GM18867 (cell line): ENCODE data around the gene MRPS18A.
"Not testable (repeated sequence)": the region's sequence is repeated elsewhere in the genome, so short reads cannot be mapped to it uniquely, and the experiment has no call there.

ENCODE experiments used
- ATAC-seq: cut with Tn5 transposase; IDR thresholded peaks from one replicate; pipeline ENCODE4 v1.9.1; 2021; ENCODE audit warnings: mild to moderate bottlenecking, moderate library complexity; ENCODE audit not compliant: unreplicated experiment

MRPS18A gene

GRCh38 chr6:43671801-43672690 is 15.5 kb downstream of the MRPS18A start:
- no peak for ATAC-seq

- ATAC-seq: no peak
These were observed 16.4 kb downstream of the MRPS18A start for GRCh38 chr6:43671011-43671800.

DNA sequence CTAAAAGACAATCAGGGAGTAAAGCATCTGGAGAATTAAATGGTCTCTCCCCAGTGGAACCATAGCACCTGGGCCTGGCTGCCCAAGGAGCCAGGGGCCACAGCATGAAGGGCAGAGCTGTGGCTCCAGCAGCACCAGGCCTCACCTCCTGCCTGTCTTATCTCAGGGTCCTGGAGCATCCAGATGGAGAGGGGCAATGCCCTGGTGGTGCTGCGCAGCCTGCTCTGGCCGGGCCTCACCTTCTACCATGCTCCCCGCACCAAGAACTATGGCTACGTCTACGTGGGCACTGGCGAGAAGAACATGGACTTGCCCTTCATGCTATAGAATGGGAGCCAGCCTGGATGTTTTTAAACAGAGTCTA is 17.0 kb downstream of the MRPS18A start:
- ATAC-seq: no peak

DNA sequence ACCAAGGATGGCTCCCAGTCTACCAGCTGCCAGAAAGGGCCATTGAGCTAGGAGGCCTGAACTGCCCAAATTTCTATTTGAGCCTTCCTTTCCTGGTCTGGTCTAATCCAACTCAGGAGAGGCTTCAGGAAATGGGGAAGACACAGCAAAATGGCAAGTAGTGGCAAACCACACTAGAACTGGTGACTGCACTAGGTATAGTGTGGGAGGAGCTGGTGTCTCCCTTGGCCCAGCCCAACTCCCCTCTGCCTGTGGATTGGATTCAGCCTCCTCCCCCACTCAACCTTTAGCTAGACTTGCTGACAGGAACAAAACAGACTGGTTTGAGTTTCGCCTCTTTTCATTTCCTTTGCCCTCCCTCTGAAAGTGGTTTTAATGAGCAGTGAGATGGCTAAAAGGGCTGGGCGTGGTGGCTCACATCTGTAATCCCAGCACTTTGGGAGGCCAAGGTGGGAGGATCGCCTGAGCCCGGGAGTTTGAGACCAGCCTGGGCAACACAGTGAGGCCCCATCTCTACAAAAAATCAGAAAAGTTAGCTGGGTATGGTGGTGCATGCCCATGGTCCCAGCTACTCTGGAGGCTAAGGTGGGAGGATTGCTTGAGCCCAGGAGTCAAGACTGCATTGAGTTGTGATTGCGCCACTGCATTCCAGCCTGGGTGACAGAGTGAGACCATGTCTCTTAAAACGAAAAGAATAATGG is 17.5 kb downstream of the MRPS18A start:
- ATAC-seq: no peak

GRCh38 chr6:43669050-43669921 is 18.3 kb downstream of the MRPS18A start:
- no peak for ATAC-seq

DNA sequence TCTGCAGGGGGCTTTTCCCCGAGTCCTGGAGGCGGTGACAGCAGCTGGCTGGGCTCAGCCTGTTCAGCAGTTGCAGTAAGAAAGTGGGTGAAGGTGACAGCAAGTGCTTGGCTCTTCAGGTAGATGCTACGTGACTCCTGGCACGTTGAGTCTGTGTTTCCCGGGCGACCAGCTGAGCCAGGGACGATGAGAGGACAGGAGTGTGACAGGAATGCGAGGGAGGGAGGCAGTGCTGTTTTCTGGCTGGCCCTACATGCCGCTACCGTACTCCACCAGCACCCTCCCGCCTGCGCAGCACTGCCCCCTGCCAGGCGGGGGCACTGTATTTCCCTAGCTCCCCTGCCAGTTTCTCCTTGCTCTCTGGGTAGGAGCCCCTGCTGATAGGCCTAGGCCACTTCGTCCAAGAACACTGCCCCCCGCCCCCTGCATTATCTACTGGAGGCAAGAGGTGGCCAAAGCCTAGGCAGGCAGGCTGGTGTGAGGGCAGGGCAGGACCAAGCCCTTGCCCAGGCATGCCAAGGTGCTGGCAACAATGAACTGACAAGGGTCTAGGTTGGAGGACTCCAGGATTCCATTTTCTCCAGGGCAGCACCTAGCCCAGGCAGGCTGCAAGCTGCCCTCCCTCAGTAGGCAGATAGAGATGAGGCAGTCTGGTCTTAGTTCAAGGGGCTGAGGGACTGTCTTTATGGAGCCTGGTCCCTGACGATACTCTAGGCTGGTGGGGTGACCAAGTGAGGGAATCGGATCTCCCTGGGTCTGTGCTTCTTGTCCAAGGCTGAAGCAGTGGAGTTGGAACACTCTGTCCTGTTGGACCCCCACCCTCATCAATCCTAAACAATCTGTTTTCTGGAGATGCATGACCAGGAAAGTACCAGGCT is 19.2 kb downstream of the MRPS18A start:
- no peak for ATAC-seq

DNA sequence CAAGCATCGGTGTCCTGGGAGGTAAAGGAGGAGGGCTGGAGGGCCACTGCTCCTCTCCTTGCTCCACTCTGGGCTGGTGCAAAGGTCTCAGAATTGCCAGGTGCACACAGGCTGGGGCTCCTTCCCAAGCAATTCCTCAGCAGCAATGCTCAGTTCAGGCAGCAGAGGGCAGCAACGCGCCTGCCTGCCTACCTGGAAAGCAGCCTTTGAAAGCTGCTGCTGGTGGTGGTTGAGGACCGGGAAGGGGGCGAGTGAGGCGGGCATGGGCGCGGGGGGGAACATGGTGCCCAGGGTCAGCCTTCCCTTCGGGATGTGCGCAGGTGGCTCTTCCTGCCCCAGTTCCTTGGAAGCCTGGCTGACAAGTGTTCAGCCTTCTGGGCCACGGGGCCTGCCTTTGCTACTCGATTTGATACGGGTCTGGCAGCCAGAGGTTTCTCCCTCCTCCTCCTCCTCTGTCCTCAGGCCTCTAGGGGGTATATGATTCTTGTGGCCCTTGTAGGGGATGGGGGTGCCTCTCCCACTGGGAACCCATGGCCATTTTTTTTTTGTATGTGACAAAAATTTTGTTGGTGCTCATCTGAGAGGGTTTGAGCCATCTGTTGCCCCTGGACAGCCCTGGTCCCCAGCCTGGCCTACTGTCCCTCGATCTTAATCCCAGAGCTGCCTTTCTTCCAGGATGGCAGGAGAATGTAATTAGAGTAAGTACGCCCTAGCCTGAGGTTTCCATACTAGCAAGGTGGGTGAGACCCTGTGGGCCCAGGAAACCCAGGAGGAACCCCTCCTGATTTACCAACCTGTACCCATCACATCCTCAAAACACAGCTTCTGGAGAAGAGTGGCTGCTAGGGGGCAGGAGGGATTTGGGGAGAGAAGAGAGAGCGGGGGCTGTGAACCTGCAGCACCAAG is 20.1 kb downstream of the MRPS18A start:
- ATAC-seq: peak; percentile 47

- ATAC-seq: no peak
These were observed 21.2 kb downstream of the MRPS18A start for GRCh38 chr6:43666196-43666920.

DNA sequence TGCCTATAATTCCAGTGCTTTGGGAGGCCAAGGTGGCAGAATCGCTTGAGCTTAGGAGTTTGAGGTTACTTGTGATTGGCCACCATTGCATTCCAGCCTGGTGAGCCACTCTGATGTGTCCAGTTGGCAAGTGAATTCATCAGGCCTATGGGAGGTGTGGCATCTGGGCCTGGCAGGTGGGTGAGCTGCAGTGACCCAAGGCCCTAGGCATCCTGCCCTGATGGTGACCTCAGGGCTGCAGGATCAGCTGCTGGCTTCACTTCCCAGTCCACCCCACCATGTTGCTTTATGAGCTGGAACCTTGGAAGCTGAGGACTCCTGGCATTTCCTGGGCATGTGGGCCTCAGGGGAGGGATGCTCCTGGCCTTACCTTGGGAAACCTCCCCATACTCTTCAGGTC is 22.2 kb downstream of the MRPS18A start:
- no peak for ATAC-seq

GRCh38 chr6:43662948-43663347 is 24.6 kb downstream of the MRPS18A start:
- not testable (repeated sequence) for ATAC-seq

- ATAC-seq: no peak
These were observed 29.4 kb downstream of the MRPS18A start for GRCh38 chr6:43658161-43658560.

GRCh38 chr6:43657221-43657802 is 30.3 kb downstream of the MRPS18A start:
- ATAC-seq: no peak

DNA sequence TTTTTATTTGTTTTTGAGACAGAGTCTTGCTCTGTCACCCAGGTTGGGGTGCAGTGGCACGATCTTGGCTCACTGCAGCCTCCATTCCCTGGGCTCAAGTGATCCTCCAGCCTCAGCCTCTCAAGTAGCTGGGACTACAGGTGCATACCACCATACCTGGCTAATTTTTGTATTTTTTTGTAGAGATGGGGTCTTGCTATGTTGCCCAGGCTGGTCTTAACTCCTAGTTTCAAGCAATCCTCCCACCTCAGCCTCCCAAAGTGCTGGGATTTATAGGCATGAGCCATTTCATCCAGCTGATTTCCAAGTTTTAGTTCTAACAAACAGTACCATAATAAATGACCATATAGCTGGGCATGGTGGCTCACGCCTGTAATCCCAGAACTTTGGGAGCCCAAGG is 34.8 kb downstream of the MRPS18A start:
- ATAC-seq: not testable (repeated sequence)

- ATAC-seq: no peak
These were observed 39.3 kb downstream of the MRPS18A start for GRCh38 chr6:43648248-43648647.

- ATAC-seq: no peak
These were observed 40.0 kb downstream of the MRPS18A start for GRCh38 chr6:43647613-43648012.

DNA sequence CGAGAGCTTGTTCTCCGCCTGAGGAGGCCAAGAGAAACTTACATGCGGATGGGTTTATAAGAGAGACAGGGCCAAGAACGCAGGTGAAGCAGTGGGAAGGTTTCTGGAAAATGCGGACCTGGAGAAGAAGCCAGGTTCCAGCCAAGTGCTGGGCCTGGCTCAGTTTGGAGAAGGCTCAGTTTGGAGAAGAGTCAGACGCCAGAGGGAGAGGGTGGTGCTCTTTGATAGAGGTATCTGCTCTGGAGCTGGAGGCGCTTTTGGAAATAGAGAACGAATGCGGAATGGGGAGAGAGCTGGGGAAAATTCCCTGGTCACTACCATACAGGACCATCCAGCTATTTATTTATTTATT is 42.0 kb downstream of the MRPS18A start:
- no peak for ATAC-seq

- no peak for ATAC-seq
These were observed 42.5 kb downstream of the MRPS18A start, which contains the start of gene RSPH9 for GRCh38 chr6:43644940-43645612. TSS of gene RSPH9 (plus strand) at chr6:43645036. CDS start at chr6:43645099, 63 bp downstream.
